Mammary epithelial cell (primary cell): ENCODE data around the gene USP16.

Experiments used
- CTCF ChIP-seq, 2 donors: IDR thresholded peaks in 1 of 2; conservative IDR thresholded peaks in 1 of 2; 2 replicates each; pipeline ENCODE4 v1.5.1; 2011 to 2012; ENCODE audit warnings: inconsistent platforms in 2 of 2, low read length in 2 of 2, mild to moderate bottlenecking in 2 of 2, control low read depth in 1 of 2, low read depth in 1 of 2; ENCODE audit not compliant: insufficient read depth in 1 of 2; ENCODE audit errors: extremely low read depth in 1 of 2
- EZH2 ChIP-seq: IDR thresholded peaks from 2 replicates; pipeline ENCODE4 v1.6.1; 2012; ENCODE audit warnings: low read length, inconsistent platforms, borderline replicate concordance

GRCh38 chr21:28992526-28993292, 31.8 kb upstream of the USP16 start, which contains the start of gene LTN1:
- TF ChIP-seq EZH2: no peak
- TF ChIP-seq CTCF (conservative IDR thresholded peaks at IDR 0.05 in 1 of 2, IDR thresholded peaks at IDR 0.05 in 1 of 2; ENCODE audit: extremely low read depth in 1 of 2, insufficient read depth in 1 of 2, low read depth in 1 of 2, low read length in 2 of 2): no peak
